GM12878 (cell line): Measurements from ENCODE around the gene SMURF1. TPM values are rescaled to one million over a fixed set of nuclear protein-coding genes. Genes with fewer than 3 reads are reported as not detected.
A peak's percentile ranks its signal among the peaks of the same experiment; 100 is the strongest.

Experiments used
- ATAC-seq: fragments of 200-7000 bp; cut with Tn5 transposase; 3 replicates; pipeline ENCODE4 v1.9.1; 2020; ENCODE audit warnings: mild to moderate bottlenecking, moderate library complexity
- BruUV-seq: library from RNA; stranded (reverse); fragments of 400-500 nt; replicated peaks from 2 replicates; lab custom pipeline; 2021; lab: Mats Ljungman, UMichigan
- CTCF ChIA-PET: fragments of 300-600 bp; sonication (Branson Sonifier 250); formaldehyde crosslinking; extraction: SDS; loops from one replicate; lab custom pipeline; 2021; ENCODE audit warnings: inconsistent platforms; lab: Yijun Ruan, JAX
- POLR2A ChIA-PET: fragments of 350-600 bp; formaldehyde crosslinking; extraction: SDS; loops from one replicate; lab custom pipeline; 2021; ENCODE audit warnings: inconsistent platforms; lab: Charles Lee
- RAD21 ChIA-PET: fragments of 300-600 bp; sonication (Branson Sonifier 250); formaldehyde crosslinking; loops from one replicate; lab custom pipeline; 2023; ENCODE audit warnings: antibody characterized with exemption; ENCODE audit not compliant: unreplicated experiment; lab: Charles Lee
- SMC1A ChIA-PET: fragments of 300-600 bp; sonication (Branson Sonifier 250); formaldehyde crosslinking; loops from one replicate; lab custom pipeline; 2023; ENCODE audit not compliant: unreplicated experiment, uncharacterized antibody; lab: Charles Lee
- DNase-seq: peaks from one replicate; pipeline ENCODE4 v3.0.0-alpha.2; 2011; ENCODE audit warnings: low read depth, low spot score
- FAIRE-seq: peaks from 3 replicates; lab custom pipeline; 2011; peaks lifted over from hg19 to GRCh38; lab: Jason Lieb, UNC
- H2AFZ ChIP-seq: 2 replicates; pipeline ENCODE4 v1.6.0; 2011; ENCODE audit warnings: low read depth, low read length, control low read depth; ENCODE audit not compliant: control insufficient read depth
- H3K27ac ChIP-seq: 2 replicates; pipeline ENCODE4 v1.5.1; 2011; ENCODE audit warnings: control low read depth; ENCODE audit not compliant: control insufficient read depth, insufficient read depth
- H3K27me3 ChIP-seq, 2 experiments: replicated peaks in 1 of 2; 2 replicates each; pipeline versions ENCODE4 v1.6.0 to v1.6.1; 2011; ENCODE audit warnings: low read length in 1 of 2; ENCODE audit not compliant: control insufficient read depth in 2 of 2, insufficient read depth in 2 of 2
- H3K36me3 ChIP-seq, 2 experiments: 2 replicates each; pipeline ENCODE4 v1.5.1; 2011; ENCODE audit warnings: low read length in 1 of 2; ENCODE audit not compliant: control insufficient read depth in 2 of 2, insufficient read depth in 2 of 2
- H3K4me1 ChIP-seq: 2 replicates; pipeline ENCODE4 v1.6.1; 2011; ENCODE audit warnings: mild to moderate bottlenecking, low read length, moderate library complexity, mixed read lengths; ENCODE audit not compliant: control insufficient read depth, insufficient read depth
- H3K4me2 ChIP-seq: 2 replicates; pipeline ENCODE4 v1.6.0; 2011; ENCODE audit warnings: control low read depth; ENCODE audit not compliant: control insufficient read depth, insufficient read depth
- H3K4me3 ChIP-seq: fragments of 200-600 bp; sonication (generic); 2 replicates; pipeline ENCODE4 v1.5.1; 2016
- H3K79me2 ChIP-seq: 2 replicates; pipeline ENCODE4 v1.6.0; 2011; ENCODE audit warnings: low read length; ENCODE audit not compliant: control insufficient read depth, insufficient read depth
- H3K9ac ChIP-seq: 2 replicates; pipeline ENCODE4 v1.8.0; 2011; ENCODE audit warnings: low read length, control low read depth, mixed read lengths; ENCODE audit not compliant: control insufficient read depth, insufficient read depth
- H3K9me3 ChIP-seq: replicated peaks from 3 replicates; pipeline ENCODE4 v1.5.1; 2011; ENCODE audit warnings: mild to moderate bottlenecking, low read length; ENCODE audit not compliant: control insufficient read depth, insufficient read depth
- H4K20me1 ChIP-seq: 2 replicates; pipeline ENCODE4 v1.6.0; 2011; ENCODE audit not compliant: control insufficient read depth, insufficient read depth
- ETV6 ChIP-seq, 2 experiments: fragments of 450-650 bp in 1 of 2; IDR thresholded peaks in 1 of 2; conservative IDR thresholded peaks in 1 of 2; 2 replicates each; pipeline ENCODE4 v1.6.1; 2014; ENCODE audit warnings: antibody characterized with exemption in 1 of 2, borderline replicate concordance in 1 of 2, low read depth in 1 of 2, mild to moderate bottlenecking in 1 of 2, moderate library complexity in 1 of 2
- HCFC1 ChIP-seq: fragments of 150-350 bp; IDR thresholded peaks from 2 replicates; pipeline ENCODE4 v1.6.1; 2014; ENCODE audit warnings: low read length
- SREBF1 ChIP-seq: IDR thresholded peaks from 2 replicates; pipeline ENCODE4 v1.6.1; 2012; ENCODE audit warnings: mild to moderate bottlenecking, low read length
- SRF ChIP-seq, 2 experiments: IDR thresholded peaks; 2 replicates each; pipeline ENCODE4 v1.6.1; 2011; ENCODE audit warnings: low read depth in 2 of 2, low read length in 2 of 2, mild to moderate bottlenecking in 1 of 2, moderate library complexity in 1 of 2
- WGBS: methylation state at CpG from one replicate; pipeline ENCODE4 v1.1.6; 2016; ENCODE audit warnings: low lambda C conversion rate; ENCODE audit not compliant: insufficient replicate concordance, insufficient coverage; ENCODE audit errors: missing lambda C conversion rate; 5-methylcytosine and 5-hydroxymethylcytosine counted together
- in situ Hi-C: fragments of 300-500 bp; cut with MboI; formaldehyde crosslinking; loops from 9 replicates; pipeline ENCODE4 v1.14.3; 2018; ENCODE audit warnings: mixed read lengths
- intact Hi-C: fragments of 100-400 bp; cut with micrococcal nuclease; formaldehyde crosslinking; loops from one replicate; pipeline ENCODE4 v1.14.2; 2022; ENCODE audit not compliant: unreplicated experiment
- polyA plus RNA-seq, 11 experiments: library from polyadenylated mRNA; depleted of rRNA in 4 of 11; unstranded in 6 of 11; stranded (reverse) in 5 of 11; fragments of >200 nt; fragmentation: Nextera tagmentation in 4 of 11; fragmentation: Illumina TruSeq in 1 of 11; extraction: Ambion mirVana in 4 of 11; extraction: Trizol in 1 of 11; gene quantifications; 1 replicate in 1 of 11; 2 replicates in 10 of 11; pipeline versions ENCODE4 v1.2.1 to v1.2.3, GENCODE V29; 2011 to 2016; ENCODE audit warnings: inconsistent platforms in 2 of 11, missing spikeins in 2 of 11, low read depth in 1 of 11
- total RNA-seq, 4 experiments: library from RNA; depleted of rRNA in 3 of 4; stranded (reverse); fragments of >200 nt in 3 of 4; fragmentation: Illumina TruSeq in 1 of 4; extraction: Trizol in 1 of 4; gene quantifications; 2 replicates each; pipeline versions ENCODE4 v1.2.1 to v1.2.3, GENCODE V29; 2013 to 2021
- TF ChIP-seq, protein P1 (sequence below): fragments of 450-650 bp; IDR thresholded peaks from 2 replicates; pipeline ENCODE4 v1.6.1; 2016; ENCODE audit warnings: mild to moderate bottlenecking

SMURF1 gene
- total and polyA plus RNA-seq, 10 of the 15 experiments (the other 5 are each of a cell fraction or from before 2014, with no cell fraction given): 0.76 to 14.0 (median 7.9) TPM

DNA sequence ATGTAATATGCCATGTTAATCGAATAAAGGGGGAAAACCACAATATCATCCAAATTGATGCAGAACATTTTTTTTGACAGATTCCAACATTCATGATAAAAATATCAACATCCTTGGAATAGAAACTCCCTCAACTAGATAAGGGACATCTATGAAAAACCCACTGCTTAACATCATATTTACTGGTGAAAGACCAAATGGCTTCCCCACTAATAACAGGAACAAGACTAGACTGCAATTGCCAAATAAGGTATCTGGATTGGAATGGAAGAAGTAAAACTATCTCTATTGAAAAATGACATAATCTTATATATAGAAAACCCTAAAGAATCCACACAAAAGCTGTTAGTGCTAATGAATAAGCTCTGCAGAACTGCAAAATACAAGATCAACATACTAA is 27.8 kb downstream of the SMURF1 start:
- Histone ChIP-seq H3K4me1 (peaks cover 11% of the 10 kb centered on the region), H3K27me3 (no peaks in the 10 kb centered on the region), H3K27ac (no peak overlapping the region), H2AFZ (no peak overlapping the region), H4K20me1 (no peaks in the 10 kb centered on the region), H3K9me3 (peaks cover 3% of the 10 kb centered on the region; the same call in 2 of the 3 replicates), H3K79me2 (peaks cover 18% of the 10 kb centered on the region), H3K4me3 (no peak overlapping the region), H3K4me2 (no peak overlapping the region), H3K36me3 (no peaks in the 10 kb centered on the region), H3K9ac (no peak overlapping the region)
- in situ Hi-C loops (no loop called here), intact Hi-C loops (no loop called here)
- ChIA-PET CTCF (interaction anchor here (0.8 kb wide), 1 partner anchor 275 kb away, joined by 5 read pairs; no protein-coding TSS in a partner anchor), POLR2A (interaction anchor here (1.0 kb wide), 1 partner anchor 20 kb away, joined by 3 read pairs; no protein-coding TSS in a partner anchor), RAD21 (no interaction called here), SMC1A (interaction anchor here (0.6 to 1.8 kb wide), 3 partner anchors 11 to 41 kb away, joined by 3 to 4 read pairs (median 4); no protein-coding TSS in a partner anchor)
- FAIRE-seq (no peak), DNase-seq (no peak), ATAC-seq (no peak)
- no peak for TF ChIP-seq ETV6 (conservative IDR thresholded peaks at IDR 0.05 in 1 of 2, IDR thresholded peaks at IDR 0.05 in 1 of 2; ENCODE audit: borderline replicate concordance in 1 of 2, low read depth in 1 of 2)
- peak in 1 of 2 experiments; percentile 69; a peak in 1 of 4 replicates for TF ChIP-seq SRF (IDR thresholded peaks at IDR 0.05; ENCODE audit: low read depth in 2 of 2, low read length in 2 of 2)
- TF ChIP-seq HCFC1: no peak
- no TSS peak for BruUV-seq
- 95% methylated on average over 1 of the region's 1 CpG for WGBS

DNA sequence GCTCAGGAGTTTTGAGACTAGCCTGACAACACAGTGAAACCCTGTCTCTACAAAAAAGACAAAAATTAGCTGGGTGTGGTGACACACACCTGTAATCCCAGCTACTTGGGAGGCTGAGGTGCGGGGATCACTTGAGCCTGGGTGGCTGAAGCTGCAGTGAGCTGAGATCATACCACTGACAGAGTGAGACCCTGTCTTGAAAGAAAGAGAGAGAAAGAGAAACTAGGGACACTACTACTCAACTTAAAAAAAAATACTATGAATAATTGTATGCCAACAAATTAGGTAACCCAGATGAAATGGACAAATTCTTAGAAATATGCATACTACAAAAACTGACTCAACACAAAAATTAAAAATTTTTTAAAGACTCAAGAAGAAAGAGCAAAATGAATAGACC is 28.5 kb downstream of the SMURF1 start:
- RAD21 ChIA-PET: no interaction called here
- POLR2A ChIA-PET: interaction anchor here (0.9 kb wide), 1 partner anchor 23 kb away, joined by 3 read pairs; no protein-coding TSS in a partner anchor
- no peak overlapping the region for H3K27ac ChIP-seq
- no peaks in the 10 kb centered on the region for H3K36me3 ChIP-seq
- 100% methylated on average over 1 of the region's 1 CpG for WGBS
- H3K4me3 ChIP-seq: no peak overlapping the region
- no peak overlapping the region for H2AFZ ChIP-seq
- no TSS peak for BruUV-seq
- H4K20me1 ChIP-seq: no peaks in the 10 kb centered on the region
- intact Hi-C loops: no loop called here
- H3K9me3 ChIP-seq: peaks cover 3% of the 10 kb centered on the region; the same call in 2 of the 3 replicates
- in situ Hi-C loops: no loop called here
- H3K79me2 ChIP-seq: peaks cover 24% of the 10 kb centered on the region
- no peak for FAIRE-seq
- H3K4me1 ChIP-seq: peaks cover 11% of the 10 kb centered on the region
- ATAC-seq: no peak
- no peaks in the 10 kb centered on the region for H3K27me3 ChIP-seq
- CTCF ChIA-PET: interaction anchor here (0.8 kb wide), 1 partner anchor 274 kb away, joined by 5 read pairs; no protein-coding TSS in a partner anchor
- DNase-seq: no peak
- SMC1A ChIA-PET: interaction anchor here (0.8 to 1.8 kb wide), 5 partner anchors 12 to 50 kb away, joined by 3 to 4 read pairs (median 3); no protein-coding TSS in a partner anchor
- no peak for TF ChIP-seq SREBF1
- TF ChIP-seq, protein P1, sequence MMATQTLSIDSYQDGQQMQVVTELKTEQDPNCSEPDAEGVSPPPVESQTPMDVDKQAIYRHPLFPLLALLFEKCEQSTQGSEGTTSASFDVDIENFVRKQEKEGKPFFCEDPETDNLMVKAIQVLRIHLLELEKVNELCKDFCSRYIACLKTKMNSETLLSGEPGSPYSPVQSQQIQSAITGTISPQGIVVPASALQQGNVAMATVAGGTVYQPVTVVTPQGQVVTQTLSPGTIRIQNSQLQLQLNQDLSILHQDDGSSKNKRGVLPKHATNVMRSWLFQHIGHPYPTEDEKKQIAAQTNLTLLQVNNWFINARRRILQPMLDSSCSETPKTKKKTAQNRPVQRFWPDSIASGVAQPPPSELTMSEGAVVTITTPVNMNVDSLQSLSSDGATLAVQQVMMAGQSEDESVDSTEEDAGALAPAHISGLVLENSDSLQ: no peak
- no peak overlapping the region for H3K9ac ChIP-seq
- H3K4me2 ChIP-seq: no peak overlapping the region
